ENCODE data around the gene UAP1L1. TPM values are rescaled to one million over a fixed set of nuclear protein-coding genes. Genes with fewer than 3 reads are reported as not detected.

The UAP1L1 gene
- total and polyA plus RNA-seq, 9 of the 15 experiments (the other 6 are each of a cell fraction or from before 2014, with no cell fraction given): 0.20 to 8.6 (median 3.7) TPM

GRCh38 chr9:137127301-137128157 lies 50.2 kb downstream of the UAP1L1 start (continued):
- TF ChIP-seq, protein P1, sequence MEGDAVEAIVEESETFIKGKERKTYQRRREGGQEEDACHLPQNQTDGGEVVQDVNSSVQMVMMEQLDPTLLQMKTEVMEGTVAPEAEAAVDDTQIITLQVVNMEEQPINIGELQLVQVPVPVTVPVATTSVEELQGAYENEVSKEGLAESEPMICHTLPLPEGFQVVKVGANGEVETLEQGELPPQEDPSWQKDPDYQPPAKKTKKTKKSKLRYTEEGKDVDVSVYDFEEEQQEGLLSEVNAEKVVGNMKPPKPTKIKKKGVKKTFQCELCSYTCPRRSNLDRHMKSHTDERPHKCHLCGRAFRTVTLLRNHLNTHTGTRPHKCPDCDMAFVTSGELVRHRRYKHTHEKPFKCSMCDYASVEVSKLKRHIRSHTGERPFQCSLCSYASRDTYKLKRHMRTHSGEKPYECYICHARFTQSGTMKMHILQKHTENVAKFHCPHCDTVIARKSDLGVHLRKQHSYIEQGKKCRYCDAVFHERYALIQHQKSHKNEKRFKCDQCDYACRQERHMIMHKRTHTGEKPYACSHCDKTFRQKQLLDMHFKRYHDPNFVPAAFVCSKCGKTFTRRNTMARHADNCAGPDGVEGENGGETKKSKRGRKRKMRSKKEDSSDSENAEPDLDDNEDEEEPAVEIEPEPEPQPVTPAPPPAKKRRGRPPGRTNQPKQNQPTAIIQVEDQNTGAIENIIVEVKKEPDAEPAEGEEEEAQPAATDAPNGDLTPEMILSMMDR (IDR thresholded peaks at IDR 0.05 in 2 of 3, conservative IDR thresholded peaks at IDR 0.05 in 1 of 3; ENCODE audit: insufficient read depth in 2 of 3, low read depth in 1 of 3, low read length in 3 of 3): no peak
- TF ChIP-seq U2AF1 (optimal IDR thresholded peaks at IDR 0.05; ENCODE audit: low read depth, low read length) (no peak), TEAD4 (IDR thresholded peaks at IDR 0.05; ENCODE audit: low read length) (peak; percentile 34; the same call in 1 of the 2 replicates), TEAD4 (CRISPR knock-in tag; IDR thresholded peaks at IDR 0.05; ENCODE audit: borderline replicate concordance) (no peak), CBFA2T2 (conservative IDR thresholded peaks at IDR 0.05) (peak; percentile 39), SMARCB1 (IDR thresholded peaks at IDR 0.05; ENCODE audit: insufficient read length, low read depth) (no peak), ZNF347 (CRISPR knock-in tag; IDR thresholded peaks at IDR 0.05; ENCODE audit: low read depth) (no peak), MNT (conservative IDR thresholded peaks at IDR 0.05) (peak in 1 of 2 experiments; percentile 58; a peak in 2 of 4 replicates), ZNF75A (CRISPR knock-in tag; IDR thresholded peaks at IDR 0.05) (peak; percentile 84), DPF2 (IDR thresholded peaks at IDR 0.05) (peak; percentile 74), ARID2 (IDR thresholded peaks at IDR 0.05) (no peak)
- TF ChIP-seq, protein P2, sequence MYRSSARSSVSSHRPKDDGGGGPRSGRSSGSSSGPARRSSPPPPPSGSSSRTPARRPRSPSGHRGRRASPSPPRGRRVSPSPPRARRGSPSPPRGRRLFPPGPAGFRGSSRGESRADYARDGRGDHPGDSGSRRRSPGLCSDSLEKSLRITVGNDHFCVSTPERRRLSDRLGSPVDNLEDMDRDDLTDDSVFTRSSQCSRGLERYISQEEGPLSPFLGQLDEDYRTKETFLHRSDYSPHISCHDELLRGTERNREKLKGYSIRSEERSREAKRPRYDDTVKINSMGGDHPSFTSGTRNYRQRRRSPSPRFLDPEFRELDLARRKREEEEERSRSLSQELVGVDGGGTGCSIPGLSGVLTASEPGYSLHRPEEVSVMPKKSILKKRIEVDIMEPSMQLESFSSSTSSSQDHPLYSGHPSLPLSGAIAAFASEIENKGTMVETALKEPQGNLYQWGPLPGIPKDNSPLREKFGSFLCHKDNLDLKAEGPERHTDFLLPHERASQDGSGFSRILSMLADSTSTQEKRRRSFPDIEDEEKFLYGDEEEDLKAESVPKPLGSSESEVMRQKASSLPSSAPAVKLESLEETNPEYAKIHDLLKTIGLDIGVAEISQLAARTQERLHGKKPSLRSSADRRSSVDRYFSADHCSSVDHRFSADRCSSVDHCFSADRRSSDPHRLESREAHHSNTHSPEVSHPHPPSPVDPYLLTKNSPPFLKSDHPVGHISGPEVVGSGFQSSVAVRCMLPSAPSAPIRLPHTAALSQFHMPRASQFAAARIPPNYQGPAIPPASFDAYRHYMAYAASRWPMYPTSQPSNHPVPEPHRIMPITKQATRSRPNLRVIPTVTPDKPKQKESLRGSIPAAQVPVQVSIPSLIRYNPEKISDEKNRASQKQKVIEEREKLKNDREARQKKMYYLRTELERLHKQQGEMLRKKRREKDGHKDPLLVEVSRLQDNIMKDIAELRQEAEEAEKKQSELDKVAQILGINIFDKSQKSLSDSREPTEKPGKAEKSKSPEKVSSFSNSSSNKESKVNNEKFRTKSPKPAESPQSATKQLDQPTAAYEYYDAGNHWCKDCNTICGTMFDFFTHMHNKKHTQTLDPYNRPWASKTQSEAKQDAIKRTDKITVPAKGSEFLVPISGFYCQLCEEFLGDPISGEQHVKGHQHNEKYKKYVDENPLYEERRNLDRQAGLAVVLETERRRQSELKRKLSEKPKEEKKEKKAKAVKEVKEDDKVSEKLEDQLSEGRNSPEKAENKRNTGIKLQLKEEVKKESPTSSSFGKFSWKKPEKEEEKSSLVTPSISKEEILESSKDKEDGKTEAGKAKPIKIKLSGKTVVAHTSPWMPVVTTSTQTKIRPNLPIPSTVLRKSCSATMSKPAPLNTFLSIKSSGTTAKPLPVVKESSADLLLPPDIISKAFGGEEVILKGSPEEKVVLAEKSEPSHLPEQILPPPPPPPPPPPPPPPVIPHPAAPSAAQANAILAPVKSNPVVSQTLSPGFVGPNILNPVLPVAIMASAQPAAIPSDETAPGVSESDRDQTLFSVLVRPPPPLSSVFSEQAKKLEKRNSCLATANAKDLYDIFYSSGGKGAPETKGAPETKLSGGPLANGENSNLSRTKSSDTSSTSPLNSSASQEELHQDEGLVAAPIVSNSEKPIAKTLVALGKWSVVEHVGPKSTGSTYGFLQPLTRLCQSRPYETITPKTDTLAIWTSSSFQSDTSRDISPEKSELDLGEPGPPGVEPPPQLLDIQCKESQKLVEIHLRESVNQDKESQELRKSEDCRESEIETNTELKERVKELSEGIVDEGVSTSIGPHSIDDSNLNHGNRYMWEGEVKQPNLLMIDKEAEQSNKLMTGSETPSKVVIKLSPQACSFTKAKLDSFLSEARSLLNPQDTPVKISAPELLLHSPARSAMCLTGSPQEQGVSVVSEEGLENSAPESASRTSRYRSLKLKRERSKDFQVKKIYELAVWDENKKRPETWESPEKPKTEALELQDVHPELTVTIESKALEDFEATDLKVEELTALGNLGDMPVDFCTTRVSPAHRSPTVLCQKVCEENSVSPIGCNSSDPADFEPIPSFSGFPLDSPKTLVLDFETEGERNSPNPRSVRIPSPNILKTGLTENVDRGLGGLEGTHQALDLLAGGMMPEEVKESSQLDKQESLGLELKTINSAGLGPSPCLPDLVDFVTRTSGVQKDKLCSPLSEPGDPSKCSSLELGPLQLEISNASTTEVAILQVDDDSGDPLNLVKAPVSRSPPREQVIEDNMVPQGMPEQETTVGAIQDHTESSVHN (IDR thresholded peaks at IDR 0.05; ENCODE audit: borderline replicate concordance in 1 of 2, low read depth in 1 of 2): no peak
- TF ChIP-seq, protein P3, sequence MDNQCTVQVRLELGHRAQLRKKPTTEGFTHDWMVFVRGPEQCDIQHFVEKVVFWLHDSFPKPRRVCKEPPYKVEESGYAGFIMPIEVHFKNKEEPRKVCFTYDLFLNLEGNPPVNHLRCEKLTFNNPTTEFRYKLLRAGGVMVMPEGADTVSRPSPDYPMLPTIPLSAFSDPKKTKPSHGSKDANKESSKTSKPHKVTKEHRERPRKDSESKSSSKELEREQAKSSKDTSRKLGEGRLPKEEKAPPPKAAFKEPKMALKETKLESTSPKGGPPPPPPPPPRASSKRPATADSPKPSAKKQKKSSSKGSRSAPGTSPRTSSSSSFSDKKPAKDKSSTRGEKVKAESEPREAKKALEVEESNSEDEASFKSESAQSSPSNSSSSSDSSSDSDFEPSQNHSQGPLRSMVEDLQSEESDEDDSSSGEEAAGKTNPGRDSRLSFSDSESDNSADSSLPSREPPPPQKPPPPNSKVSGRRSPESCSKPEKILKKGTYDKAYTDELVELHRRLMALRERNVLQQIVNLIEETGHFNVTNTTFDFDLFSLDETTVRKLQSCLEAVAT (IDR thresholded peaks at IDR 0.05): peak in 1 of 2 experiments; percentile 31; a peak in 1 of 4 replicates

All from K562 (cell line).